NAMALWA (cell line): ENCODE results near the gene WASF2.
"Not testable (repeated sequence)": the region's sequence is repeated elsewhere in the genome, so short reads cannot be mapped to it uniquely, and the experiment has no call there.

Source experiments
- DNase-seq: peaks from one replicate; pipeline ENCODE4 v3.0.0-alpha.2; 2015; ENCODE audit warnings: low spot score

WASF2 gene

GRCh38 chr1:27489973-27490741 lies at the start of gene WASF2:
WASF2 (minus strand) TSS chr1:27490167; CDS start chr1:27428890, 61,277 bp downstream.
- DNase-seq: peak; percentile 98

GRCh38 chr1:27538793-27539192 lies 48.8 kb upstream of the WASF2 start:
- DNase-seq: no peak

- not testable (repeated sequence) for DNase-seq
Measured at GRCh38 chr1:27538305-27538676, 48.3 kb upstream of the WASF2 start.

GRCh38 chr1:27536767-27537166 lies 46.8 kb upstream of the WASF2 start:
- no peak for DNase-seq

- DNase-seq: no peak
Measured at GRCh38 chr1:27536010-27536757, 46.2 kb upstream of the WASF2 start.

- DNase-seq: no peak
Measured at GRCh38 chr1:27535386-27535785, 45.4 kb upstream of the WASF2 start.

- DNase-seq: no peak
Measured at GRCh38 chr1:27531959-27532685, 42.2 kb upstream of the WASF2 start.

- no peak for DNase-seq
Measured at GRCh38 chr1:27530192-27530591, 40.2 kb upstream of the WASF2 start.

GRCh38 chr1:27529704-27530018 lies 39.7 kb upstream of the WASF2 start:
- peak; percentile 20 for DNase-seq

GRCh38 chr1:27528818-27529703 lies 39.1 kb upstream of the WASF2 start:
- peak; percentile 43 for DNase-seq

GRCh38 chr1:27527890-27528817 lies 38.2 kb upstream of the WASF2 start:
- DNase-seq: peak; percentile 84

GRCh38 chr1:27527223-27527889 lies 37.4 kb upstream of the WASF2 start:
- DNase-seq: peak; percentile 96

- DNase-seq: peak; percentile 69
Measured at GRCh38 chr1:27526569-27527222, 36.7 kb upstream of the WASF2 start.

GRCh38 chr1:27525296-27526272 lies 35.6 kb upstream of the WASF2 start:
- peak; percentile 93 for DNase-seq

- DNase-seq: no peak
Measured at GRCh38 chr1:27523337-27524020, 33.5 kb upstream of the WASF2 start.

- DNase-seq: peak; percentile 61
Measured at GRCh38 chr1:27522432-27523336, 32.7 kb upstream of the WASF2 start.
